Activated naive CD4-positive, alpha-beta T cell treated with anti-CD3 and anti-CD28 coated beads, Interleukin-2, amount 50 U/mL, for 24 hours (primary cell): Measurements from ENCODE around the gene LINS1.

Experiments used
- H3K27ac Mint-ChIP-seq: one replicate; pipeline ENCODE4 v1.8.0; 2021; ENCODE audit warnings: mild to moderate bottlenecking, mixed read lengths
- H3K27me3 Mint-ChIP-seq: one replicate; pipeline ENCODE4 v1.8.0; 2021; ENCODE audit warnings: mixed read lengths
- H3K36me3 Mint-ChIP-seq: one replicate; pipeline ENCODE4 v1.8.0; 2021; ENCODE audit warnings: mixed read lengths
- H3K4me1 Mint-ChIP-seq: one replicate; pipeline ENCODE4 v1.8.0; 2021; ENCODE audit warnings: mixed read lengths
- H3K4me3 Mint-ChIP-seq: one replicate; pipeline ENCODE4 v1.8.0; 2021; ENCODE audit warnings: mild to moderate bottlenecking, mixed read lengths
- H3K9me3 Mint-ChIP-seq: one replicate; pipeline ENCODE4 v1.8.0; 2021; ENCODE audit warnings: mixed read lengths

The LINS1 gene

GRCh38 chr15:100544946-100545345 is 57.0 kb downstream of the LINS1 start:
- H3K4me1 Mint-ChIP-seq: peaks cover 19% of the 10 kb centered on the region
- H3K36me3 Mint-ChIP-seq: no peaks in the 10 kb centered on the region
- no peaks in the 10 kb centered on the region for H3K27me3 Mint-ChIP-seq
- H3K27ac Mint-ChIP-seq: no peak overlapping the region
- H3K4me3 Mint-ChIP-seq: no peak overlapping the region
- no peaks in the 10 kb centered on the region for H3K9me3 Mint-ChIP-seq

GRCh38 chr15:100544338-100544841 is 57.6 kb downstream of the LINS1 start:
- Mint-ChIP-seq H3K9me3 (no peaks in the 10 kb centered on the region), H3K4me3 (no peak overlapping the region), H3K27ac (no peak overlapping the region), H3K36me3 (no peaks in the 10 kb centered on the region), H3K27me3 (no peaks in the 10 kb centered on the region), H3K4me1 (peaks cover 19% of the 10 kb centered on the region)

- H3K9me3 Mint-ChIP-seq: no peaks in the 10 kb centered on the region
- H3K27ac Mint-ChIP-seq: no peak overlapping the region
- H3K36me3 Mint-ChIP-seq: peaks cover 6% of the 10 kb centered on the region
- H3K4me3 Mint-ChIP-seq: no peak overlapping the region
- H3K4me1 Mint-ChIP-seq: peaks cover 19% of the 10 kb centered on the region
- H3K27me3 Mint-ChIP-seq: no peaks in the 10 kb centered on the region
These were observed 59.7 kb downstream of the LINS1 start for GRCh38 chr15:100542290-100542689.

- peaks cover 7% of the 10 kb centered on the region for H3K4me1 Mint-ChIP-seq
- H3K9me3 Mint-ChIP-seq: no peaks in the 10 kb centered on the region
- H3K4me3 Mint-ChIP-seq: no peak overlapping the region
- H3K36me3 Mint-ChIP-seq: peaks cover 10% of the 10 kb centered on the region
- H3K27me3 Mint-ChIP-seq: no peaks in the 10 kb centered on the region
- no peak overlapping the region for H3K27ac Mint-ChIP-seq
These were observed 64.7 kb downstream of the LINS1 start for GRCh38 chr15:100537331-100537730.

- Mint-ChIP-seq H3K9me3 (no peaks in the 10 kb centered on the region), H3K27me3 (no peaks in the 10 kb centered on the region)
These were observed 65.3 kb downstream of the LINS1 start for GRCh38 chr15:100536733-100537132.

GRCh38 chr15:100533886-100534285 is 68.1 kb downstream of the LINS1 start:
- Mint-ChIP-seq H3K4me3 (no peak overlapping the region), H3K27ac (no peak overlapping the region), H3K4me1 (peaks cover 23% of the 10 kb centered on the region), H3K27me3 (no peaks in the 10 kb centered on the region), H3K9me3 (no peaks in the 10 kb centered on the region), H3K36me3 (peaks cover 5% of the 10 kb centered on the region)

More at GRCh38 chr15:100536733-100537132, 65.3 kb downstream of the LINS1 start:
- Mint-ChIP-seq H3K27ac (no peak overlapping the region), H3K36me3 (peaks cover 10% of the 10 kb centered on the region), H3K4me3 (no peak overlapping the region), H3K4me1 (peaks cover 7% of the 10 kb centered on the region)

- H3K4me3 Mint-ChIP-seq: no peak overlapping the region
These were observed 70.1 kb downstream of the LINS1 start for GRCh38 chr15:100531823-100532327.

GRCh38 chr15:100531204-100531603 is 70.8 kb downstream of the LINS1 start:
- Mint-ChIP-seq H3K36me3 (peaks cover 3% of the 10 kb centered on the region), H3K9me3 (no peaks in the 10 kb centered on the region), H3K4me1 (peaks cover 31% of the 10 kb centered on the region), H3K27ac (no peak overlapping the region), H3K27me3 (no peaks in the 10 kb centered on the region), H3K4me3 (no peak overlapping the region)

More at GRCh38 chr15:100531823-100532327, 70.1 kb downstream of the LINS1 start:
- Mint-ChIP-seq H3K27me3 (no peaks in the 10 kb centered on the region), H3K36me3 (peaks cover 5% of the 10 kb centered on the region), H3K27ac (no peak overlapping the region), H3K9me3 (no peaks in the 10 kb centered on the region), H3K4me1 (peaks cover 31% of the 10 kb centered on the region)

GRCh38 chr15:100529556-100529955 is 72.4 kb downstream of the LINS1 start:
- no peak overlapping the region for H3K4me3 Mint-ChIP-seq
- H3K27ac Mint-ChIP-seq: peak overlapping the region; percentile 44
- no peaks in the 10 kb centered on the region for H3K27me3 Mint-ChIP-seq
- no peaks in the 10 kb centered on the region for H3K9me3 Mint-ChIP-seq
- peaks cover 3% of the 10 kb centered on the region for H3K36me3 Mint-ChIP-seq
- peaks cover 31% of the 10 kb centered on the region for H3K4me1 Mint-ChIP-seq

- no peaks in the 10 kb centered on the region for H3K27me3 Mint-ChIP-seq
- peaks cover 31% of the 10 kb centered on the region for H3K4me1 Mint-ChIP-seq
- peak within 1 kb of the TSS; percentile 44 for H3K27ac Mint-ChIP-seq
- H3K4me3 Mint-ChIP-seq: no peak within 1 kb of the TSS
- peaks cover 3% of the 10 kb centered on the region for H3K36me3 Mint-ChIP-seq
- no peaks in the 10 kb centered on the region for H3K9me3 Mint-ChIP-seq
These were observed 73.1 kb downstream of the LINS1 start, which contains the start of gene CERS3 for GRCh38 chr15:100528833-100529428. CERS3 (minus strand) TSS chr15:100528950; CDS start chr15:100501849, 27,101 bp downstream.

- Mint-ChIP-seq H3K27ac (no peak overlapping the region), H3K9me3 (peaks cover 4% of the 10 kb centered on the region), H3K27me3 (no peaks in the 10 kb centered on the region), H3K36me3 (peaks cover 3% of the 10 kb centered on the region), H3K4me1 (peaks cover 31% of the 10 kb centered on the region), H3K4me3 (no peak overlapping the region)
These were observed 75.9 kb downstream of the LINS1 start for GRCh38 chr15:100526027-100526481.

- Mint-ChIP-seq H3K27me3 (no peaks in the 10 kb centered on the region), H3K27ac (no peak overlapping the region), H3K36me3 (peaks cover 3% of the 10 kb centered on the region), H3K9me3 (peaks cover 4% of the 10 kb centered on the region), H3K4me3 (no peak overlapping the region), H3K4me1 (peaks cover 34% of the 10 kb centered on the region)
These were observed 76.5 kb downstream of the LINS1 start for GRCh38 chr15:100525436-100525835.

GRCh38 chr15:100524326-100524725 is 77.7 kb downstream of the LINS1 start:
- peaks cover 34% of the 10 kb centered on the region for H3K4me1 Mint-ChIP-seq
- no peak overlapping the region for H3K27ac Mint-ChIP-seq
- H3K9me3 Mint-ChIP-seq: peaks cover 4% of the 10 kb centered on the region
- no peak overlapping the region for H3K4me3 Mint-ChIP-seq
- H3K36me3 Mint-ChIP-seq: peaks cover 3% of the 10 kb centered on the region
- H3K27me3 Mint-ChIP-seq: no peaks in the 10 kb centered on the region

- Mint-ChIP-seq H3K27me3 (no peaks in the 10 kb centered on the region), H3K4me1 (peaks cover 24% of the 10 kb centered on the region), H3K4me3 (no peak overlapping the region), H3K9me3 (peaks cover 4% of the 10 kb centered on the region), H3K27ac (no peak overlapping the region), H3K36me3 (no peaks in the 10 kb centered on the region)
These were observed 80.1 kb downstream of the LINS1 start for GRCh38 chr15:100521907-100522306.

GRCh38 chr15:100520132-100520921 is 81.7 kb downstream of the LINS1 start:
- Mint-ChIP-seq H3K27me3 (no peaks in the 10 kb centered on the region), H3K9me3 (peaks cover 4% of the 10 kb centered on the region), H3K4me3 (peak overlapping the region; percentile 47), H3K4me1 (peaks cover 24% of the 10 kb centered on the region), H3K36me3 (no peaks in the 10 kb centered on the region), H3K27ac (peak overlapping the region; percentile 55)

GRCh38 chr15:100517846-100518245 is 84.1 kb downstream of the LINS1 start:
- Mint-ChIP-seq H3K4me1 (peaks cover 24% of the 10 kb centered on the region), H3K27me3 (no peaks in the 10 kb centered on the region), H3K4me3 (no peak overlapping the region), H3K9me3 (no peaks in the 10 kb centered on the region), H3K36me3 (no peaks in the 10 kb centered on the region), H3K27ac (no peak overlapping the region)
